Skeletal muscle tissue (tissue), 4 donors: ENCODE data around the gene IGFBP2. TPM values are rescaled to one million over a fixed set of nuclear protein-coding genes. Genes with fewer than 3 reads are reported as not detected.
A peak's percentile ranks its signal among the peaks of the same experiment; 100 is the strongest.

Experiments used
- H3K27ac ChIP-seq: one replicate; pipeline ENCODE4 v1.7.0; 2013; ENCODE audit warnings: mild to moderate bottlenecking, low read depth, low read length, inconsistent platforms
- H3K27me3 ChIP-seq, 3 donors: one replicate each; pipeline ENCODE4 v1.7.0; 2013; ENCODE audit warnings: low read length in 3 of 3; ENCODE audit not compliant: control insufficient read depth in 3 of 3, insufficient read depth in 3 of 3
- H3K36me3 ChIP-seq, 3 donors: one replicate each; pipeline ENCODE4 v1.7.0; 2013; ENCODE audit warnings: low read length in 3 of 3; ENCODE audit not compliant: control insufficient read depth in 3 of 3, insufficient read depth in 3 of 3
- H3K4me1 ChIP-seq, 3 donors: one replicate each; pipeline ENCODE4 v1.7.0; 2013; ENCODE audit warnings: low read length in 3 of 3, mild to moderate bottlenecking in 3 of 3; ENCODE audit not compliant: control insufficient read depth in 3 of 3, insufficient read depth in 3 of 3
- H3K4me3 ChIP-seq, 3 donors: one replicate each; pipeline ENCODE4 v1.7.0; 2013; ENCODE audit warnings: low read length in 3 of 3
- H3K9ac ChIP-seq, 3 donors: one replicate each; pipeline ENCODE4 v1.7.0; 2013; ENCODE audit warnings: low read length in 3 of 3, mild to moderate bottlenecking in 3 of 3, moderate library complexity in 2 of 3, low read depth in 1 of 3
- H3K9me3 ChIP-seq, 3 donors: one replicate each; pipeline ENCODE4 v1.7.0; 2013; ENCODE audit warnings: low read length in 3 of 3; ENCODE audit not compliant: control insufficient read depth in 3 of 3
- total RNA-seq: library from RNA; depleted of rRNA; stranded (reverse); fragments of >200 nt; gene quantifications from one replicate; pipeline ENCODE4 v1.2.3, GENCODE V29; 2014
- donor health status: Osteomylitis.

IGFBP2 gene
- total RNA-seq, 1 donor from 2014 or later = 99.7 TPM

- Histone ChIP-seq H3K4me1 (peaks cover 13 to 20% (median 17%) of the 10 kb centered on the region in 3 donors), H3K27ac (no peak overlapping the region), H3K4me3 (peak overlapping the region in 1 of 3 donors; percentile 30), H3K36me3 (no peaks in the 10 kb centered on the region), H3K27me3 (peaks cover 34 to 55% (median 41%) of the 10 kb centered on the region in 3 donors), H3K9me3 (no peaks in the 10 kb centered on the region), H3K9ac (no peak overlapping the region)
These were observed 3.6 kb downstream of the IGFBP2 start for GRCh38 chr2:216636551-216637450.

GRCh38 chr2:216637472-216637871 is 4.3 kb downstream of the IGFBP2 start:
- Histone ChIP-seq H3K27ac (no peak overlapping the region), H3K27me3 (peaks cover 34 to 51% (median 40%) of the 10 kb centered on the region in 3 donors), H3K9me3 (no peaks in the 10 kb centered on the region), H3K9ac (no peak overlapping the region), H3K4me3 (no peak overlapping the region), H3K36me3 (no peaks in the 10 kb centered on the region), H3K4me1 (peaks cover 13 to 20% (median 17%) of the 10 kb centered on the region in 3 donors)

GRCh38 chr2:216643986-216644659 is 10.9 kb downstream of the IGFBP2 start:
- peaks cover 0 to 9% (median 0%) of the 10 kb centered on the region in 3 donors for H3K27me3 ChIP-seq
- no peak overlapping the region for H3K4me3 ChIP-seq
- peaks cover 0 to 3% (median 0%) of the 10 kb centered on the region in 3 donors for H3K4me1 ChIP-seq
- H3K36me3 ChIP-seq = no peaks in the 10 kb centered on the region
- no peaks in the 10 kb centered on the region for H3K9me3 ChIP-seq
- no peak overlapping the region for H3K9ac ChIP-seq
- H3K27ac ChIP-seq = peak overlapping the region; percentile 47

GRCh38 chr2:216644842-216645635 is 11.8 kb downstream of the IGFBP2 start:
- Histone ChIP-seq H3K27me3 (peaks cover 0 to 9% (median 0%) of the 10 kb centered on the region in 3 donors), H3K9ac (no peak overlapping the region), H3K9me3 (no peaks in the 10 kb centered on the region), H3K4me3 (no peak overlapping the region), H3K36me3 (no peaks in the 10 kb centered on the region), H3K27ac (peak overlapping the region; percentile 47), H3K4me1 (peaks cover 0 to 3% (median 0%) of the 10 kb centered on the region in 3 donors)

DNA sequence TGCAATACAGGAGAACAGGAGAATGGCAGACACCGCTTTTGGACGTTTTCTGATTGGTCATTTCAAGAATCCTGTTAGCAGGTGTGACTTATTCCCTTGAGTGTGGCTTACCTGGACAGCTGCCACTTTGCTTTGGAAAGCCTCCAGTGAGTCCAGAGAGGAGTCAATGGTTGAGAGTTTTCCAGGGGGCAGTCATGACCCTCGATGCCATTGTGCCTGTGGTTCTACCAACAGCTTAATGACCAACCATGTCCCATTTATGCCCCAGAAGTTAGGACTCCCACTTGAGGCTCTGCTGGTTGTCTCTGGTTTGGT is 12.4 kb downstream of the IGFBP2 start:
- Histone ChIP-seq H3K36me3 (no peaks in the 10 kb centered on the region), H3K9ac (no peak overlapping the region), H3K4me3 (no peak overlapping the region), H3K9me3 (no peaks in the 10 kb centered on the region), H3K4me1 (peaks cover 0 to 3% (median 0%) of the 10 kb centered on the region in 3 donors), H3K27ac (no peak overlapping the region), H3K27me3 (peaks cover 0 to 5% (median 0%) of the 10 kb centered on the region in 3 donors)

DNA sequence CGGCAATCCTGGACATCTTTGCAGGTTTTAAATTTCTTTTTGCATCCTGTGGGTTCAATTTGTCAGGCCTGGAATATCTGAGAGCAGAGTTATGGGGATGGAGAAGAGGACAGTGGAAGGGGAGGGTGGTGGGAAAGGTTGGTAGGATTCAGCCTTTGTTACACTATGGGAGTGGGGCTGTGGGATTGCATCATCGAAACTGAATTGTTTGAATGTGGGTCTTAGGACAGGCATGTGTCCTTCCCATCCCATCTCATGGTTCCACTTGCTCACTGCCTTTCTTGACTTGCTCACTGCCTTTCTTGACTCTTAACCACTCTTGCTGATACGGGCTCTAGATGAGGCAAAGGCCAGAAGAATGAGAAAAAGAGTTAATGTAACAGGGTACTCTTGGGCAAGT is 12.9 kb downstream of the IGFBP2 start:
- no peaks in the 10 kb centered on the region for H3K36me3 ChIP-seq
- no peak overlapping the region for H3K4me3 ChIP-seq
- no peaks in the 10 kb centered on the region for H3K9me3 ChIP-seq
- peaks cover 0 to 5% (median 0%) of the 10 kb centered on the region in 3 donors for H3K27me3 ChIP-seq
- no peak overlapping the region for H3K9ac ChIP-seq
- H3K4me1 ChIP-seq = peaks cover 0 to 4% (median 3%) of the 10 kb centered on the region in 3 donors
- no peak overlapping the region for H3K27ac ChIP-seq

GRCh38 chr2:216648105-216648504 is 14.9 kb downstream of the IGFBP2 start:
- Histone ChIP-seq H3K27ac (no peak overlapping the region), H3K9me3 (no peaks in the 10 kb centered on the region), H3K36me3 (no peaks in the 10 kb centered on the region)

GRCh38 chr2:216649574-216649973 is 16.4 kb downstream of the IGFBP2 start:
- peaks cover 0 to 4% (median 0%) of the 10 kb centered on the region in 3 donors for H3K4me1 ChIP-seq
- H3K27ac ChIP-seq = no peak overlapping the region
- no peaks in the 10 kb centered on the region for H3K36me3 ChIP-seq
- no peaks in the 10 kb centered on the region for H3K9me3 ChIP-seq
- H3K9ac ChIP-seq = no peak overlapping the region
- no peak overlapping the region for H3K4me3 ChIP-seq
- H3K27me3 ChIP-seq = no peaks in the 10 kb centered on the region

More at GRCh38 chr2:216648105-216648504, 14.9 kb downstream of the IGFBP2 start:
- Histone ChIP-seq H3K4me3 (no peak overlapping the region), H3K4me1 (peaks cover 0 to 4% (median 3%) of the 10 kb centered on the region in 3 donors), H3K9ac (no peak overlapping the region), H3K27me3 (peaks cover 0 to under 1% (median 0%) of the 10 kb centered on the region in 3 donors)

- H3K9ac ChIP-seq = no peak overlapping the region
- no peak overlapping the region for H3K4me3 ChIP-seq
- peaks cover 0 to 4% (median 0%) of the 10 kb centered on the region in 3 donors for H3K4me1 ChIP-seq
- H3K36me3 ChIP-seq = no peaks in the 10 kb centered on the region
- no peaks in the 10 kb centered on the region for H3K9me3 ChIP-seq
- H3K27me3 ChIP-seq = no peaks in the 10 kb centered on the region
- no peak overlapping the region for H3K27ac ChIP-seq
These were observed 17.5 kb downstream of the IGFBP2 start for GRCh38 chr2:216650626-216651257.
